ENCODE measurements around the gene GNG3. TPM values are rescaled to one million over a fixed set of nuclear protein-coding genes. Genes with fewer than 3 reads are reported as not detected.

The GNG3 gene
- total RNA-seq, 1 experiment from 2014 or later: not detected

GRCh38 chr11:62687508-62688396 is 19.7 kb upstream of the GNG3 start:
- RAD21 ChIA-PET (ENCODE audit: low non-redundant PET in 1 of 2, low total read pairs in 2 of 2, uncharacterized antibody in 2 of 2, unreplicated experiment in 2 of 2): no interaction called here
- BruUV-seq (replicated peaks): no TSS peak
- H3K4me2 ChIP-seq (ENCODE audit: low read length): no peak overlapping the region

More at GRCh38 chr11:62687508-62688396, 19.7 kb upstream of the GNG3 start:
- intact Hi-C loops (cut with micrococcal nuclease): no loop called here
- DNase-seq (ENCODE audit: low read depth, low spot score): no peak
- POLR2A ChIA-PET: no interaction called here
- Histone ChIP-seq H3K36me3 (ENCODE audit: control insufficient read depth in 1 of 2, insufficient read depth in 2 of 2, low read length in 2 of 2) (peaks cover 13 to 21% of the 10 kb centered on the region in 2 experiments; a peak in 3 of 4 replicates), H3K27me3 (ENCODE audit: insufficient read depth, low read length) (no peaks in the 10 kb centered on the region), H4K20me1 (ENCODE audit: insufficient read depth) (no peaks in the 10 kb centered on the region), H3K27ac (ENCODE audit: low read depth, low read length) (no peak overlapping the region), H3K9me3 (ENCODE audit: control insufficient read depth in 1 of 2, insufficient read depth in 1 of 2, low read depth in 1 of 2, low read length in 2 of 2) (no peaks in the 10 kb centered on the region), H2AFZ (ENCODE audit: low read depth, low read length, poor library complexity, severe bottlenecking) (no peak overlapping the region), H3K79me2 (ENCODE audit: insufficient read depth, low read length) (no peaks in the 10 kb centered on the region), H3K4me3 (replicated peaks in 1 of 2; ENCODE audit: low read depth in 1 of 2, low read length in 2 of 2) (no peak overlapping the region), H3K4me1 (ENCODE audit: control insufficient read depth in 1 of 2, insufficient read depth in 2 of 2, low read length in 2 of 2) (no peaks in the 10 kb centered on the region), H3K9me2 (ENCODE audit: insufficient read depth) (no peaks in the 10 kb centered on the region), H3K9ac (ENCODE audit: low read length) (no peak overlapping the region)
- CTCF ChIA-PET: no interaction called here
- no peak for ATAC-seq
- TF ChIP-seq ZFX (IDR thresholded peaks at IDR 0.05): no peak
- TF ChIP-seq JUND (IDR thresholded peaks at IDR 0.05): no peak
- no peak for TF ChIP-seq CEBPB (IDR thresholded peaks at IDR 0.05; ENCODE audit: low read depth)
- no peak for TF ChIP-seq FOSL1 (IDR thresholded peaks at IDR 0.05; ENCODE audit: low read depth)
- TF ChIP-seq REST (IDR thresholded peaks at IDR 0.05; ENCODE audit: low read depth): no peak
- TF ChIP-seq POLR2A (IDR thresholded peaks at IDR 0.05; ENCODE audit: borderline replicate concordance, extremely low read depth, insufficient read depth, insufficient read length): no peak
- TF ChIP-seq EZH2phosphoT487 (IDR thresholded peaks at IDR 0.05; ENCODE audit: borderline replicate concordance): no peak
- TF ChIP-seq SRF (IDR thresholded peaks at IDR 0.05; ENCODE audit: low read depth): no peak
- TF ChIP-seq POLR2AphosphoS5 (IDR thresholded peaks at IDR 0.05; ENCODE audit: low read depth, low read length): no peak
- TF ChIP-seq SIN3A (IDR thresholded peaks at IDR 0.05; ENCODE audit: low read depth): no peak

Measured in HCT116 (cell line).